ENCODE results near the gene FUT7. TPM values are rescaled to one million over a fixed set of nuclear protein-coding genes. Genes with fewer than 3 reads are reported as not detected.

The FUT7 gene
- total and polyA plus RNA-seq, 2 donors (not counting 1 experiment from before 2014, with no cell fraction given), result not detected

DNA sequence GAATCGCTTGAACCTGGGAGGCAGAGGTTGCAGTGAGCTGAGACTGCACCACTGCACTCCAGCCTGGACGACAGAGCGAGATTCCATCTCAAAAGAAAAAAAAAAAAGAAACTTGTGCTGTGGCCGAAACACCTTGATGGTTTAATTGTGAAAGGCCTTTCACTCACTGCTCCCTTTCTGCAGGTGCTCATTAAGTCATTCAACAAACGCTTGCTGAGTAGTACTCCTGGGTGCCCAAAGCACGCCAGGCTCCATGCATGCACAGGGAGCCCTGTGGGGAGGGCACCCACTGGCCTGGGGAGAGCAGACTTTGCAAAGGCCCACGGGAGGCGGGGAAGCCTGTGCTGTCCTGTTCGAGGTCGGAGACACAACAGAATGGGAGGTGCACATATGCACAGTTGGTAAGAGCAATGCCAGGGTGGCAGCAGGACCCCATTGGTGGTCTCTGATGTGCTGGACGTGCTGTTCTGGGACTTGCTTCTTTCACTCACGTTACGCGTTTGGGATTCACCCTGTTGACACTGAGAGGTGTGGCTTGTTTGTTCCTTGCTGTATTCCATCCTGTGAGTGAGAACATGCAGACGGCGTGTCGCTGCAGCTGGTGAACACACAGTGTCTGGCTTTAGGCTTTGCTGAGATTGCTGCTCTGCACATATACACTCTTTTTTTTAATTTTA is 25.0 kb upstream of the FUT7 start:
- TF ChIP-seq EZH2 (IDR thresholded peaks at IDR 0.05; ENCODE audit: low read length, missing control alignments) (no peak), CTCF (conservative IDR thresholded peaks at IDR 0.05 in 1 of 2, IDR thresholded peaks at IDR 0.05 in 1 of 2; ENCODE audit: low read depth in 1 of 2, low read length in 2 of 2) (no peak)

DNA sequence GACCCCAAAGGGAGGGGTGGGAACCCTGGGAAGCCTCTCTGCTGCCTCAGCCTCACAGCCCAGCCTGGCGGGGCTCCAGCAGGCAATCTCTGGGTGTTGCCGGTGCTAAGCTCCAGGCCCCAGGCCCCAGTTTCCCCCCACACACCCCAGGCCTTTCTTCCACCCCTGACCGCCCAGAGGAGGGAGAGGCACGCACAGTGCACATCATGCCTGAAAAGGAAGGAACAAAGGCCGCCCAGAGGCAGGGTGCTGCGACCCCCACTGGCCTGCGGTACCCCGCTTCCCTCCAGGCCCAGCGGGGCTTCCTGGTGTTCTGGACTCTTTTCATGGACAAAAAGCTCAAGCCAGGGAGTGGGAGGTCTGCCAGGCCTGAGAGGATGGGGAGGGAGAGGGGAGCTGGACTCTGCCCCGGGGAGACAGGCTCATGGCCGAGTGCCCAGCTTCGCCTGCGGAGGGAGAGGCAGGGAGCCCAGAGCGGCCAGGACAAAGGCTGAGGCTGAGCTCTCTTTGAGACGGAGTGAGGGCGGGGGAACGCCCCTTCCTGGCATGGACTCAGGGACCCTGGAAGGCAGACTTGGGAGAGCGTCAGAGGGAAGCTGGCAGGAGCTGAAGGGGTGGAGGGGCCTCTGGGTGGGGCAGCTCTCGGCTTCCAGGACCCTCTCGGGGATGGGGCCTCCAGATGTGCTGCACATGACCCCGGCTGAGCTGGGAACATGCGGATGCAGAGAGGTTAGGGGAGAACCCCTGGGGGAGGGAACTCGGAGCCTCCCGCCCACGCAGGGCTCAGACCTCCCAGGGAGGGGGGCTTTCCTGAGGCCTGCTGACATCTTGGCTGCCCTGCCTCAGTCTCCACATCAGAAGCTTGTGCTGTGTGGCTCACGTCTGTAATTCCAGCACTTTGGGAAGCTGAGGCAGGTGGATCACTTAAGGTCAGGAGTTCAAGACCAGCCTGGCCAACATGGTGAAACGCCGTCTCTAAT is 23.8 kb upstream of the FUT7 start:
- peak overlapping the region; percentile 32 for H3K4me2 ChIP-seq (ENCODE audit: extremely low read depth, insufficient read depth, low read length)
- no peak overlapping the region for H3K27ac ChIP-seq (ENCODE audit: insufficient read depth, low read length)
- no peaks in the 10 kb centered on the region for H3K79me2 ChIP-seq (ENCODE audit: control insufficient read depth, insufficient read depth, low read length)
- no peak overlapping the region for H2AFZ ChIP-seq (ENCODE audit: low read length)
- H3K4me3 ChIP-seq (replicated peaks in 1 of 4; ENCODE audit: control extremely low read depth in 1 of 4, insufficient read depth in 1 of 4, low read depth in 3 of 4, low read length in 4 of 4), result no peak overlapping the region
- TF ChIP-seq CTCF (conservative IDR thresholded peaks at IDR 0.05 in 1 of 2, IDR thresholded peaks at IDR 0.05 in 1 of 2; ENCODE audit: low read depth in 1 of 2, low read length in 2 of 2) (no peak), EZH2 (IDR thresholded peaks at IDR 0.05; ENCODE audit: low read length, missing control alignments) (no peak)
- peak; percentile 80 to 91 for DNase-seq (ENCODE audit: low read depth in 2 of 2)
- no peaks in the 10 kb centered on the region for H3K36me3 ChIP-seq (ENCODE audit: control insufficient read depth, insufficient read depth, low read length)
- H3K9me3 ChIP-seq (ENCODE audit: control insufficient read depth, insufficient read depth, low read depth, low read length), result no peaks in the 10 kb centered on the region
- H3K27me3 ChIP-seq (ENCODE audit: control insufficient read depth, insufficient read depth, low read length), result peaks cover 18% of the 10 kb centered on the region
- peaks cover 2% of the 10 kb centered on the region for H3K4me1 ChIP-seq (ENCODE audit: control insufficient read depth, extremely low read depth, insufficient read depth, low read length)
- no peak overlapping the region for H3K9ac ChIP-seq (ENCODE audit: insufficient read depth, low read length)
- H4K20me1 ChIP-seq (ENCODE audit: control insufficient read depth, extremely low read depth, insufficient read depth, low read length), result no peaks in the 10 kb centered on the region

More for the DNA sequence above, 25.0 kb upstream of the FUT7 start:
- no peaks in the 10 kb centered on the region for H4K20me1 ChIP-seq (ENCODE audit: control insufficient read depth, extremely low read depth, insufficient read depth, low read length)
- no peak for DNase-seq (ENCODE audit: low read depth in 2 of 2)
- H3K27ac ChIP-seq (ENCODE audit: insufficient read depth, low read length), result no peak overlapping the region
- H3K9me3 ChIP-seq (ENCODE audit: control insufficient read depth, insufficient read depth, low read depth, low read length), result no peaks in the 10 kb centered on the region
- H3K79me2 ChIP-seq (ENCODE audit: control insufficient read depth, insufficient read depth, low read length), result no peaks in the 10 kb centered on the region
- no peak overlapping the region for H2AFZ ChIP-seq (ENCODE audit: low read length)
- no peak overlapping the region for H3K4me2 ChIP-seq (ENCODE audit: extremely low read depth, insufficient read depth, low read length)
- no peaks in the 10 kb centered on the region for H3K36me3 ChIP-seq (ENCODE audit: control insufficient read depth, insufficient read depth, low read length)
- H3K9ac ChIP-seq (ENCODE audit: insufficient read depth, low read length), result no peak overlapping the region
- H3K27me3 ChIP-seq (ENCODE audit: control insufficient read depth, insufficient read depth, low read length), result peaks cover 18% of the 10 kb centered on the region
- H3K4me3 ChIP-seq (replicated peaks in 1 of 4; ENCODE audit: control extremely low read depth in 1 of 4, insufficient read depth in 1 of 4, low read depth in 3 of 4, low read length in 4 of 4), result no peak overlapping the region
- H3K4me1 ChIP-seq (ENCODE audit: control insufficient read depth, extremely low read depth, insufficient read depth, low read length), result peaks cover 2% of the 10 kb centered on the region

DNA sequence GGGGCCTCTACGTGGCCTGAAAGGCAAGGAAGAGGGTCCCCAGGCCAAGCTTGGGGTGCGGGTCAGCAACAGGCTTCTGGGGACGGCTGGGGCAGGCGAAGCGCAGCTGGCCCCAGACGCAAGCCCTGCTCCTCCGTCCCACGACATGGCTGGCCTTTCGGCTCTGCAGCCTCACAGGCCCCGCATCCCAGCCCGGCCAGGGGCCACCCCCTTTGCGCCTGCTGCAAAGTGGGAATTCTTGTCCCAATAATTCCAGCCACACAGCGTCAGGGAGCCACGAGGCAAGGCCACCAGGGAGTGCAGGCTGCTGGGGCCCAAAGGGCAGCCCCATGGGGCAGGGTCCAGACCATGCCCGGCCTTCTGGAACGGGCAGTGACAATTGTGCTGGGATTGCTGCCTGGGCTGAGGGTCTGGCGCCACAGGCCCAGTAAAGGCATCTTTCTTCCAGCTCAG is 23.1 kb upstream of the FUT7 start:
- Histone ChIP-seq H3K9me3 (ENCODE audit: control insufficient read depth, insufficient read depth, low read depth, low read length) (no peaks in the 10 kb centered on the region), H2AFZ (ENCODE audit: low read length) (no peak overlapping the region), H3K79me2 (ENCODE audit: control insufficient read depth, insufficient read depth, low read length) (no peaks in the 10 kb centered on the region), H3K4me2 (ENCODE audit: extremely low read depth, insufficient read depth, low read length) (no peak overlapping the region), H3K4me3 (replicated peaks in 1 of 4; ENCODE audit: control extremely low read depth in 1 of 4, insufficient read depth in 1 of 4, low read depth in 3 of 4, low read length in 4 of 4) (no peak overlapping the region), H3K27ac (ENCODE audit: insufficient read depth, low read length) (no peak overlapping the region), H3K36me3 (ENCODE audit: control insufficient read depth, insufficient read depth, low read length) (no peaks in the 10 kb centered on the region), H3K4me1 (ENCODE audit: control insufficient read depth, extremely low read depth, insufficient read depth, low read length) (peaks cover 2% of the 10 kb centered on the region), H4K20me1 (ENCODE audit: control insufficient read depth, extremely low read depth, insufficient read depth, low read length) (no peaks in the 10 kb centered on the region), H3K9ac (ENCODE audit: insufficient read depth, low read length) (no peak overlapping the region), H3K27me3 (ENCODE audit: control insufficient read depth, insufficient read depth, low read length) (peaks cover 22% of the 10 kb centered on the region)
- TF ChIP-seq EZH2 (IDR thresholded peaks at IDR 0.05; ENCODE audit: low read length, missing control alignments), result no peak
- TF ChIP-seq CTCF (conservative IDR thresholded peaks at IDR 0.05 in 1 of 2, IDR thresholded peaks at IDR 0.05 in 1 of 2; ENCODE audit: low read depth in 1 of 2, low read length in 2 of 2), result no peak
- no peak for DNase-seq (ENCODE audit: low read depth in 2 of 2)
